Inflammatory macrophage treated with lipopolysaccharide for 1 hour (primary cell): ENCODE results near the gene JHY.

Source experiments
- DNase-seq, 2 donors: peaks; one replicate each; pipeline ENCODE4 v3.0.0-alpha.2; 2020 to 2022

Gene JHY

GRCh38 chr11:122872046-122872445 lies 10.5 kb upstream of the JHY start:
- DNase-seq: no peak

GRCh38 chr11:122874991-122875390 lies 7.6 kb upstream of the JHY start:
- DNase-seq: no peak

GRCh38 chr11:122877732-122878131 lies 4.8 kb upstream of the JHY start:
- DNase-seq: no peak

GRCh38 chr11:122879785-122880184 lies 2.8 kb upstream of the JHY start:
- DNase-seq: no peak

- peak; percentile 58 to 64 for DNase-seq
Observed at GRCh38 chr11:122882857-122883645, 492 bp downstream of the JHY start.

GRCh38 chr11:122883646-122883979 lies 1.1 kb downstream of the JHY start:
- DNase-seq: no peak

- no peak for DNase-seq
Observed at GRCh38 chr11:122888162-122888561, 5.6 kb downstream of the JHY start.

- DNase-seq: peak; percentile 5 to 11
Observed at GRCh38 chr11:122893131-122893530, 10.6 kb downstream of the JHY start.

GRCh38 chr11:122895563-122895962 lies 13.0 kb downstream of the JHY start:
- no peak for DNase-seq

- DNase-seq: no peak
Observed at GRCh38 chr11:122897606-122898210, 15.1 kb downstream of the JHY start.

GRCh38 chr11:122898799-122899198 lies 16.2 kb downstream of the JHY start:
- no peak for DNase-seq

GRCh38 chr11:122900587-122901202 lies 18.1 kb downstream of the JHY start:
- DNase-seq: peak in 1 of 2 donors; percentile 49

- DNase-seq: no peak
Observed at GRCh38 chr11:122902951-122903350, 20.4 kb downstream of the JHY start.

- DNase-seq: peak; percentile 6 to 14
Observed at GRCh38 chr11:122910775-122911174, 28.2 kb downstream of the JHY start.

GRCh38 chr11:122917311-122917710 lies 34.8 kb downstream of the JHY start:
- DNase-seq: no peak

- no peak for DNase-seq
Observed at GRCh38 chr11:122918734-122919133, 36.2 kb downstream of the JHY start.

GRCh38 chr11:122920579-122920978 lies 38.0 kb downstream of the JHY start:
- DNase-seq: no peak

- no peak for DNase-seq
Observed at GRCh38 chr11:122922893-122923292, 40.3 kb downstream of the JHY start.

GRCh38 chr11:122923302-122923701 lies 40.7 kb downstream of the JHY start:
- DNase-seq: no peak

GRCh38 chr11:122931510-122931909 lies 49.0 kb downstream of the JHY start:
- no peak for DNase-seq

GRCh38 chr11:122933416-122933815 lies 50.9 kb downstream of the JHY start:
- peak in 1 of 2 donors; percentile 46 for DNase-seq

GRCh38 chr11:122937983-122938382 lies 55.4 kb downstream of the JHY start:
- peak; percentile 9 to 12 for DNase-seq

GRCh38 chr11:122938557-122938956 lies 56.0 kb downstream of the JHY start:
- DNase-seq: no peak

- no peak for DNase-seq
Observed at GRCh38 chr11:122951211-122951610, 68.7 kb downstream of the JHY start.
